GM19099 (cell line): ENCODE results near the gene CAPN5.

ENCODE experiments used
- POLR2A ChIP-seq: IDR thresholded peaks from 3 replicates; pipeline ENCODE4 v1.6.1; 2011; ENCODE audit warnings: low read depth; ENCODE audit not compliant: insufficient read length; ENCODE audit errors: extremely low read depth

CAPN5 gene

GRCh38 chr11:77094841-77095365, 28.1 kb downstream of the CAPN5 start:
- TF ChIP-seq POLR2A = no peak

- TF ChIP-seq POLR2A = no peak
These were observed 29.1 kb downstream of the CAPN5 start for GRCh38 chr11:77095551-77096490.

- no peak for TF ChIP-seq POLR2A
These were observed 29.8 kb downstream of the CAPN5 start for GRCh38 chr11:77096591-77097019.

- TF ChIP-seq POLR2A = no peak
These were observed 33.6 kb downstream of the CAPN5 start for GRCh38 chr11:77100166-77101042.

- no peak for TF ChIP-seq POLR2A
These were observed 34.3 kb downstream of the CAPN5 start for GRCh38 chr11:77101043-77101537.

DNA sequence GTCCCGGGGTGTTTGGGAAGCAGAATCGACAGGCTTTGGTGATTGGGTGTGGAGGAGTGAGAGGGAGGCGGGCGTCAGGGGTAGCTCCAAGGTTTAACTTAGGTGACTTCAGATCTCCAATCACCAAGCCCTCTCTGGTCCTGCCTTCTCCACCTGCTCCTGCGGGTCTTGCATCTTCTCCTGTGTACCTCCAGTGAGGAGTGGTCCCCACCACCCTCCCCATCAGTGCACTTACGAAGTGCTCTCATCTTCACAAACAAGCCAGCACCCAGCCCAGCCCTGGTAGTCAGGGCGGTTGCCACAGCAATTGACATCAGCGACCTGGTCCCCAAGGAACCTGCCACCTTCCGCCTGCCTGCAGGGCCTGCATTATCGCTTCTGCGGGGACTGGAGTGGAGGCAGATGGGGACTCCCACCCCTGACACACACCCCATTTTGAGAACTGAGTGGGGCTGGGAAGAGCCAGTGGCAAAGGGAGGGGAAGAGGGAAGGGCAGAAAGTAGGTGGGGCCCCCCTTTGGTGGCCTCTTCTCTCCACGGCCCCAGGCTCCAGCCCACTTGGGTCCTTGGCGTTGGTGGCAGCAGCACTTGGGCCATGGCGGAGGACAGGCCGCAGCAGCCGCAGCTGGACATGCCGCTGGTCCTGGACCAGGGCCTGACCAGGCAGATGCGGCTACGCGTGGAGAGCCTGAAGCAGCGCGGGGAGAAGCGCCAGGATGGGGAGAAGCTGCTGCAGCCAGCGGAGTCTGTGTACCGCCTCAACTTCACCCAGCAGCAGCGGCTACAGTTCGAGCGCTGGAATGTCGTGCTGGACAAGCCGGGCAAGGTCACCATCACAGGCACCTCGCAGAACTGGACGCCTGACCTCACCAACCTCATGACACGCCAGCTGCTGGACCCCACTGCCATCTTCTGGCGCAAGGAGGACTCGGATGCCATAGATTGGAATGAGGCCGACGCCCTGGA, 35.8 kb downstream of the CAPN5 start, which contains the start of gene OMP:
TSS of gene OMP (plus strand) at position 595 of the 965 bp plus-strand sequence. CDS start at position 595, 0 bp downstream.
- no peak for TF ChIP-seq POLR2A

- no peak for TF ChIP-seq POLR2A
These were observed 36.5 kb downstream of the CAPN5 start for GRCh38 chr11:77103319-77103718.

- TF ChIP-seq POLR2A = no peak
These were observed 38.0 kb downstream of the CAPN5 start for GRCh38 chr11:77104727-77105126.

DNA sequence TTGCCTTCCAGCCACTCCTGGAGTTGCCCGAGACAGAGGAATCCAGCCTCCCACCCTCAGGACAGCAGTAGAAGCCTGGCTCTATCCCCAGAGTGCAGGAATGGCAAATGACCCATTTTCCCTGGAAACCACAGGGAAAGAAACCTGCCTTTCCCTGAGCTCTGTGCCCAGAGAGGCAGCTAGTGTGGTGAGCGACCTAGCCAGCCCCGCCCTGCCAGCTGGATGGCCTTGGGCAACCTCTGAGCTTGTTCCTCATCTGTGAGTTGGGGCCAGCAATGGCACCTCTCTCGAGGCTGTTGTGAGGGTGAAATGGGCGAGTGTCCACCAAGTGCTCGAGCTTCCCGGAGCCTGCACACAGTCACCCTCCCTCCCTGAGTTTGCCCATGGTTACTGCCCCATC, 39.5 kb downstream of the CAPN5 start:
- no peak for TF ChIP-seq POLR2A

DNA sequence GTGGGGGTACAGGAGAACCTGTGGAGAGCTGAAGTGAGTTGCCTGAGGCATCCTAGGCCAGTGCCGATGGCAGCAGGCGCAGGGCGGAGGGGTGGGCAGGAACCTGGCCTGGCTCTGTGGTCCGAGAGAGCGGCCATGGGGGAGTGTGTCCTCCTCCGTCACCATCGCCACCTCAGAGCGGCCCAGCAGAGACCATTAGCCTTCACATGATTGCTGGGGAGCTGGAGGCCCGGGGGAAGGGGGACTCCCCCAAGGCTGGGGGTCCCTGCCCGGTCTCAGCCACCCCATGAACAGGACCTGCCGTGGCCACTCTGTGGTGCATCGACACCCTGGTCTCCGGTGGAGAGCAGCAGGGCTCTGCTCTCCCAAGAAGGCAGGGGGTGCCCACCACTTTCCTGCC, 40.0 kb downstream of the CAPN5 start:
- no peak for TF ChIP-seq POLR2A

DNA sequence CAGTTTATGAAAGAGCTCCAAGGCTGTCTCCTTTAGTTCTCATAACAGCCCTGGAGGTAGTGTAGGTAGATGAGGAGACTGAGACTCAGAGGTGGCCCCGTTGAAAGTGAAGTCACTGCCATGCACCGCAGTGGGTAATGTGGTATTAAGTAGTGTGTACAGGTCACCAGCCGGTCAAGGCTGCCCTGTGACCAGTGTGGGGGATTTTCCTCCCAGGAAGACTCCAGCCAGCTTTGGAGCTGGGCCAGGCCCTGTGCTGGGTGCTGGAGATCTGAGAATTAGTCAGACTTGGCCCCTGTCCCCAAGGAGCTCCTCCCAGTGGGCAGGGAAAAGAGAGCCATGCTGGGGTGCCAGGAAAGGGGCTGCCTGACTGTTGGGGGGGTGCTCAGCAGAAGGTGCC, 41.2 kb downstream of the CAPN5 start:
- TF ChIP-seq POLR2A = no peak

- no peak for TF ChIP-seq POLR2A
These were observed 41.7 kb downstream of the CAPN5 start for GRCh38 chr11:77108436-77108835.

GRCh38 chr11:77109236-77110019, 42.7 kb downstream of the CAPN5 start:
- no peak for TF ChIP-seq POLR2A
